HepG2 (cell line): Measurements from ENCODE around the gene DOCK9. TPM values are rescaled to one million over a fixed set of nuclear protein-coding genes. Genes with fewer than 3 reads are reported as not detected.

Source experiments
- ATAC-seq: fragments of 200-7000 bp; cut with Tn5 transposase; 3 replicates; pipeline ENCODE4 v1.9.1; 2020; ENCODE audit warnings: mild to moderate bottlenecking, moderate library complexity
- BruUV-seq: library from RNA; stranded (reverse); fragments of 400-500 nt; replicated peaks from 2 replicates; lab custom pipeline; 2021; lab: Mats Ljungman, UMichigan
- CTCF ChIA-PET: fragments of 300-600 bp; formaldehyde crosslinking; extraction: SDS; loops from one replicate; lab custom pipeline; 2021; ENCODE audit warnings: low total read pairs, inconsistent platforms, low intra/inter-chr PET ratio; lab: Yijun Ruan, JAX
- POLR2A ChIA-PET: fragments of 350-600 bp; sonication (Branson Sonifier 250); formaldehyde crosslinking; loops from one replicate; lab custom pipeline; 2020; ENCODE audit warnings: antibody characterized with exemption, inconsistent platforms; lab: Yijun Ruan, JAX
- DNase-seq: peaks from one replicate; pipeline ENCODE4 v3.0.0-alpha.2; 2015; ENCODE audit warnings: low spot score
- FAIRE-seq: peaks from 3 replicates; lab custom pipeline; 2011; peaks lifted over from hg19 to GRCh38; lab: Jason Lieb, UNC
- H2AFZ ChIP-seq: one replicate; pipeline ENCODE4 v1.6.1; 2011; ENCODE audit warnings: low read length, inconsistent platforms
- H3K27ac ChIP-seq: fragments of 300-600 bp; 3 replicates; pipeline ENCODE4 v1.8.0; 2011; ENCODE audit warnings: mixed run types, mild to moderate bottlenecking, mixed read lengths, low read length, inconsistent platforms; ENCODE audit not compliant: insufficient read depth; ENCODE audit errors: extremely low read length
- H3K27me3 ChIP-seq, 2 experiments: fragments of 200-600 bp in 1 of 2; 2 replicates in 1 of 2; 3 replicates in 1 of 2; pipeline versions ENCODE4 v1.6.0 to v1.8.0; 2011; ENCODE audit warnings: low read length in 2 of 2, mild to moderate bottlenecking in 2 of 2, moderate library complexity in 2 of 2, inconsistent platforms in 1 of 2; ENCODE audit not compliant: insufficient read depth in 2 of 2, control insufficient read depth in 1 of 2
- H3K36me3 ChIP-seq, 2 experiments: fragments of 200-600 bp in 1 of 2; replicated peaks in 1 of 2; 2 replicates in 1 of 2; 3 replicates in 1 of 2; pipeline versions ENCODE4 v1.5.1 to v1.8.0; 2011; ENCODE audit warnings: low read length in 2 of 2, inconsistent platforms in 1 of 2; ENCODE audit not compliant: insufficient read depth in 2 of 2, control insufficient read depth in 1 of 2
- H3K4me1 ChIP-seq: 2 replicates; pipeline ENCODE4 v1.5.1; 2012; ENCODE audit warnings: low read length, inconsistent platforms; ENCODE audit not compliant: insufficient read depth
- H3K4me2 ChIP-seq: 2 replicates; pipeline ENCODE4 v1.6.0; 2011; ENCODE audit warnings: low read depth, low read length, inconsistent platforms
- H3K4me3 ChIP-seq, 3 experiments: fragments of 200-600 bp in 1 of 3; sonication (generic), shearing (Covaris generic) in 1 of 3; replicated peaks in 1 of 3; 2 replicates each; pipeline ENCODE4 v1.5.1; 2011 to 2016; ENCODE audit warnings: low read length in 3 of 3, inconsistent platforms in 2 of 3, low read depth in 2 of 3, mild to moderate bottlenecking in 2 of 3, control low read depth in 1 of 3, mixed read lengths in 1 of 3; ENCODE audit not compliant: insufficient read depth in 1 of 3
- H3K79me2 ChIP-seq: one replicate; pipeline ENCODE4 v1.6.1; 2011; ENCODE audit warnings: low read length, inconsistent platforms; ENCODE audit not compliant: insufficient read depth
- H3K9ac ChIP-seq: 2 replicates; pipeline ENCODE4 v1.6.0; 2011; ENCODE audit warnings: mild to moderate bottlenecking, low read depth, low read length, inconsistent platforms; ENCODE audit not compliant: insufficient read depth
- H3K9me3 ChIP-seq: 2 replicates; pipeline ENCODE4 v1.5.1; 2012; ENCODE audit warnings: mild to moderate bottlenecking, low read length
- H4K20me1 ChIP-seq: 2 replicates; pipeline ENCODE4 v1.6.0; 2011; ENCODE audit warnings: inconsistent platforms, mild to moderate bottlenecking, low read length, moderate library complexity; ENCODE audit not compliant: insufficient read depth
- CENPT ChIP-seq: sonication (generic); formaldehyde crosslinking; IDR thresholded peaks from 2 replicates; pipeline ENCODE4 v1.8.0; 2022; ENCODE audit warnings: low read depth, mild to moderate bottlenecking, moderate library complexity, missing genetic modification reagents
- HNRNPL ChIP-seq: fragments of 200-400 bp; formaldehyde crosslinking; IDR thresholded peaks from 2 replicates; pipeline ENCODE4 v1.6.1; 2017; ENCODE audit warnings: mild to moderate bottlenecking, low read depth, low read length
- HOMEZ ChIP-seq: IDR thresholded peaks from 2 replicates; pipeline ENCODE4 v1.6.1; 2016; ENCODE audit warnings: low read depth
- SIN3B ChIP-seq: fragments of 150-350 bp; IDR thresholded peaks from 2 replicates; pipeline ENCODE4 v1.6.1; 2014; ENCODE audit warnings: low read length
- ZFP37 ChIP-seq: sonication (generic); formaldehyde crosslinking; IDR thresholded peaks from 2 replicates; pipeline ENCODE4 v1.4.0; 2020; ENCODE audit warnings: missing genetic modification reagents, borderline replicate concordance
- WGBS: methylation state at CpG from one replicate; pipeline ENCODE4 v1.1.6; 2017; ENCODE audit warnings: low lambda C conversion rate; 5-methylcytosine and 5-hydroxymethylcytosine counted together
- in situ Hi-C: cut with HindIII; loops from 2 replicates; pipeline ENCODE4 v1.10.0; 2017; ENCODE audit warnings: low pct_unique_long_range_greater_than_20kb; ENCODE audit not compliant: extremely low pct_ligation_motif_present
- intact Hi-C: fragments of 100-400 bp; cut with micrococcal nuclease; formaldehyde crosslinking; loops from one replicate; pipeline ENCODE4 v1.10.0; 2022; ENCODE audit not compliant: unreplicated experiment
- polyA plus RNA-seq, 8 experiments: library from polyadenylated mRNA; depleted of rRNA in 3 of 8; stranded (reverse) in 7 of 8; unstranded in 1 of 8; fragments of >200 nt; fragmentation: Illumina TruSeq in 4 of 8; extraction: Trizol in 4 of 8; gene quantifications; 2 replicates each; pipeline versions ENCODE4 v1.2.1 to v1.2.3, GENCODE V29; 2011 to 2016; ENCODE audit warnings: low read depth in 4 of 8, missing spikeins in 1 of 8, mixed read lengths in 1 of 8; ENCODE audit not compliant: insufficient read depth in 1 of 8
- total RNA-seq, 5 experiments: library from RNA; depleted of rRNA; stranded (reverse); fragments of >200 nt; fragmentation: Illumina TruSeq; extraction: Trizol; gene quantifications; 2 replicates each; pipeline ENCODE4 v1.2.3, GENCODE V29; 2016; ENCODE audit warnings: low read depth in 1 of 5

Gene DOCK9
- total and polyA plus RNA-seq, 2 of the 13 experiments (the other 11 are each of a cell fraction or from before 2014, with no cell fraction given): 0.44 to 0.97 TPM

- Histone ChIP-seq H3K4me2 (no peak overlapping the region), H2AFZ (no peak overlapping the region), H3K79me2 (no peaks in the 10 kb centered on the region), H3K9ac (no peak overlapping the region), H3K4me3 (no peak overlapping the region), H3K27me3 (peaks cover 0 to 10% of the 10 kb centered on the region in 2 experiments; a peak in 1 of 5 replicates), H3K9me3 (no peaks in the 10 kb centered on the region), H3K27ac (no peak overlapping the region), H3K4me1 (peaks cover 33% of the 10 kb centered on the region), H4K20me1 (no peaks in the 10 kb centered on the region), H3K36me3 (no peaks in the 10 kb centered on the region)
- FAIRE-seq (no peak), DNase-seq (no peak), ATAC-seq (peak; percentile 47)
- TF ChIP-seq HNRNPL (0 out of 2 replicates have a peak, but pooled peaks have one; percentile 30), ZFP37 (CRISPR knock-in tag) (no peak), SIN3B (no peak), HOMEZ (CRISPR knock-in tag) (no peak), CENPT (CRISPR knock-in tag) (no peak)
- in situ Hi-C loops: no loop called here
- POLR2A ChIA-PET: no interaction called here
- CTCF ChIA-PET: no interaction called here
- 41% methylated on average over 4 of the region's 12 CpGs for WGBS
- intact Hi-C loops: no loop called here
- BruUV-seq: no TSS peak
Observed at GRCh38 chr13:98772794-98773452, 204.9 kb downstream of the DOCK9 start.
